Neural progenitor cell (in vitro differentiated cells): Measurements from ENCODE around the gene SLC48A1. TPM values are rescaled to one million over a fixed set of nuclear protein-coding genes. Genes with fewer than 3 reads are reported as not detected.

Experiments
- DNase-seq: peaks from one replicate; pipeline ENCODE4 v3.0.0-alpha.2; 2016; ENCODE audit warnings: low spot score
- H2AFZ ChIP-seq: fragments of 200-600 bp; sonication (generic); replicated peaks from 2 replicates; pipeline ENCODE4 v1.6.1; 2016; ENCODE audit warnings: antibody characterized with exemption
- H3F3A ChIP-seq: fragments of 200-600 bp; sonication (generic); 2 replicates; pipeline ENCODE4 v1.6.1; 2016; ENCODE audit warnings: antibody characterized with exemption, low read depth
- H3K27ac ChIP-seq: fragments of 200-600 bp; sonication (generic); 2 replicates; pipeline ENCODE4 v1.5.1; 2016; ENCODE audit warnings: mild to moderate bottlenecking
- H3K27me3 ChIP-seq: fragments of 200-600 bp; sonication (generic); 2 replicates; pipeline ENCODE4 v1.6.1; 2016; ENCODE audit warnings: mild to moderate bottlenecking, moderate library complexity
- H3K36me3 ChIP-seq: fragments of 200-600 bp; sonication (generic); 2 replicates; pipeline ENCODE4 v1.5.1; 2016
- H3K4me1 ChIP-seq: fragments of 200-600 bp; sonication (generic); 2 replicates; pipeline ENCODE4 v1.6.1; 2016; ENCODE audit warnings: mixed run types
- H3K4me2 ChIP-seq: fragments of 200-600 bp; sonication (generic); 2 replicates; pipeline ENCODE4 v1.6.1; 2016
- H3K4me3 ChIP-seq: fragments of 200-600 bp; sonication (generic); 2 replicates; pipeline ENCODE4 v1.5.1; 2016
- H3K79me2 ChIP-seq: fragments of 200-600 bp; sonication (generic); 2 replicates; pipeline ENCODE4 v1.6.1; 2016; ENCODE audit warnings: low read depth
- H3K9ac ChIP-seq: fragments of 200-600 bp; sonication (generic); 2 replicates; pipeline ENCODE4 v1.6.1; 2016
- H3K9me3 ChIP-seq: fragments of 200-600 bp; sonication (generic); 2 replicates; pipeline ENCODE4 v1.5.1; 2016; ENCODE audit warnings: low read depth
- H4K20me1 ChIP-seq: fragments of 200-600 bp; sonication (generic); 2 replicates; pipeline ENCODE4 v1.6.1; 2016; ENCODE audit warnings: low read depth
- H3K27ac Mint-ChIP-seq: 3 replicates; pipeline ENCODE4 v1.8.0; 2021; ENCODE audit warnings: mixed read lengths
- H3K27me3 Mint-ChIP-seq: 2 replicates; pipeline ENCODE4 v1.8.0; 2022; ENCODE audit warnings: low read depth, mild to moderate bottlenecking, inconsistent platforms, moderate library complexity, mixed read lengths; ENCODE audit not compliant: insufficient read depth
- H3K36me3 Mint-ChIP-seq: 3 replicates; pipeline ENCODE4 v1.8.0; 2021; ENCODE audit warnings: mixed read lengths
- H3K4me1 Mint-ChIP-seq: 3 replicates; pipeline ENCODE4 v1.8.0; 2021; ENCODE audit warnings: mixed read lengths
- H3K4me3 Mint-ChIP-seq: 3 replicates; pipeline ENCODE4 v1.8.0; 2021; ENCODE audit warnings: mild to moderate bottlenecking, moderate library complexity, mixed read lengths
- H3K9me3 Mint-ChIP-seq: 3 replicates; pipeline ENCODE4 v1.8.0; 2020; ENCODE audit warnings: mixed read lengths
- EZH2 ChIP-seq: fragments of 200-600 bp; sonication (generic); IDR thresholded peaks from 2 replicates; pipeline ENCODE4 v1.6.1; 2017; ENCODE audit warnings: antibody characterized with exemption, mild to moderate bottlenecking, moderate library complexity
- EZH2phosphoT487 ChIP-seq: fragments of 200-600 bp; sonication (generic); IDR thresholded peaks from 2 replicates; pipeline ENCODE4 v1.6.1; 2017; ENCODE audit warnings: antibody characterized with exemption
- total RNA-seq: library from RNA; depleted of rRNA; stranded (reverse); fragments of >200 nt; gene quantifications from 2 replicates; pipeline ENCODE4 v1.2.3, GENCODE V29; 2015; ENCODE audit warnings: low replicate concordance
- TF ChIP-seq, protein P1 (sequence below): fragments of 200-600 bp; sonication (generic); IDR thresholded peaks from 2 replicates; pipeline ENCODE4 v1.5.1; 2017; ENCODE audit warnings: antibody characterized with exemption, mild to moderate bottlenecking

SLC48A1 gene
- total RNA-seq, 1 donor from 2014 or later: 8.3 TPM

DNA sequence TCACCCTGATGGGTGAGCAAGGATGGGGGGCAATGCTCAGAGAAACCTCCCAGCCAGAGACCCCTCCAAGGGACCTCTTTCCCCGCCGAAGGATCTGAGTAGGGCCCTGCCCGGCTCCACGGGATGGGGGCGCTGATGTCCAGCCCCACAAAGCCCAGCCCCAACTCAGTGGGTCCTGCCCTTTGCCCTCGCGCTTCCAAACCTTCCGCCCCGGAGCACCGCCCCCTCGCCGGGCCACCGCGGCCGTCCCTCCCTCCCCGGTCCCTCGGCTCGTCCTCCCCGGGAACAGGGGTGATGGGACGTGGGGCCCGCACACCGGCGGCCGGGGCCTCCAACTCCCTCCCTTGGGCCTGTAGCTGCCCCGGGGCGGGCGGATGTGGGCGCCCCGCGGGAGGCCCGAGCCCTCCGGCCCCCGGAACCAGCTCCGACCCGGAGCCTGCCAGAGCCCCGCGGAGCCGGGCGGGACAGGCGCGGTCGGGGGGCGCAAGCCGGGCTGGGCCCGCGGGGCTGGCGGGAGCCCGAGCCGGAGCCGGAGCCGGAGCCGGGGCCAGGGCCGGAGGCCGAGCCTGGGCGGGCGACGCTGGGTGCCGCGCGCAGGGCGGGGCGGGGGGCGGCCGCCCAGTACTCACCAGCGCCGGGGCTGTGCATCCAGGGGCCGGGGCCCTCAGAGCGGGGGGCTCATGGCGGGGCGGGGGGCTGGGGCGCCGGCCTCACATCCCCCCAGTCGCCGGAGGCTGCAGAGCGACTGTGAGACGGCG is 46.3 kb downstream of the SLC48A1 start:
- Histone ChIP-seq H3F3A (peaks cover 37% of the 10 kb centered on the region), H3K79me2 (peaks cover 46% of the 10 kb centered on the region), H3K4me2 (peak overlapping the region; percentile 98), H3K27ac (no peak overlapping the region), H3K9ac (no peak overlapping the region), H3K36me3 (no peaks in the 10 kb centered on the region), H3K4me3 (peak overlapping the region; percentile 84), H2AFZ (no peak overlapping the region), H3K4me1 (peaks cover 36% of the 10 kb centered on the region), H3K9me3 (no peaks in the 10 kb centered on the region), H4K20me1 (peaks cover 5% of the 10 kb centered on the region), H3K27me3 (peaks cover 22% of the 10 kb centered on the region)
- TF ChIP-seq, protein P1, sequence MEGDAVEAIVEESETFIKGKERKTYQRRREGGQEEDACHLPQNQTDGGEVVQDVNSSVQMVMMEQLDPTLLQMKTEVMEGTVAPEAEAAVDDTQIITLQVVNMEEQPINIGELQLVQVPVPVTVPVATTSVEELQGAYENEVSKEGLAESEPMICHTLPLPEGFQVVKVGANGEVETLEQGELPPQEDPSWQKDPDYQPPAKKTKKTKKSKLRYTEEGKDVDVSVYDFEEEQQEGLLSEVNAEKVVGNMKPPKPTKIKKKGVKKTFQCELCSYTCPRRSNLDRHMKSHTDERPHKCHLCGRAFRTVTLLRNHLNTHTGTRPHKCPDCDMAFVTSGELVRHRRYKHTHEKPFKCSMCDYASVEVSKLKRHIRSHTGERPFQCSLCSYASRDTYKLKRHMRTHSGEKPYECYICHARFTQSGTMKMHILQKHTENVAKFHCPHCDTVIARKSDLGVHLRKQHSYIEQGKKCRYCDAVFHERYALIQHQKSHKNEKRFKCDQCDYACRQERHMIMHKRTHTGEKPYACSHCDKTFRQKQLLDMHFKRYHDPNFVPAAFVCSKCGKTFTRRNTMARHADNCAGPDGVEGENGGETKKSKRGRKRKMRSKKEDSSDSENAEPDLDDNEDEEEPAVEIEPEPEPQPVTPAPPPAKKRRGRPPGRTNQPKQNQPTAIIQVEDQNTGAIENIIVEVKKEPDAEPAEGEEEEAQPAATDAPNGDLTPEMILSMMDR: peak; percentile 56
- no peak for TF ChIP-seq EZH2
- Mint-ChIP-seq H3K9me3 (no peaks in the 10 kb centered on the region), H3K27ac (no peak overlapping the region), H3K36me3 (peaks cover 4% of the 10 kb centered on the region), H3K4me3 (peak overlapping the region; percentile 87), H3K4me1 (peaks cover 73% of the 10 kb centered on the region), H3K27me3 (peaks cover 19% of the 10 kb centered on the region)
- peak; percentile 85 for DNase-seq

DNA sequence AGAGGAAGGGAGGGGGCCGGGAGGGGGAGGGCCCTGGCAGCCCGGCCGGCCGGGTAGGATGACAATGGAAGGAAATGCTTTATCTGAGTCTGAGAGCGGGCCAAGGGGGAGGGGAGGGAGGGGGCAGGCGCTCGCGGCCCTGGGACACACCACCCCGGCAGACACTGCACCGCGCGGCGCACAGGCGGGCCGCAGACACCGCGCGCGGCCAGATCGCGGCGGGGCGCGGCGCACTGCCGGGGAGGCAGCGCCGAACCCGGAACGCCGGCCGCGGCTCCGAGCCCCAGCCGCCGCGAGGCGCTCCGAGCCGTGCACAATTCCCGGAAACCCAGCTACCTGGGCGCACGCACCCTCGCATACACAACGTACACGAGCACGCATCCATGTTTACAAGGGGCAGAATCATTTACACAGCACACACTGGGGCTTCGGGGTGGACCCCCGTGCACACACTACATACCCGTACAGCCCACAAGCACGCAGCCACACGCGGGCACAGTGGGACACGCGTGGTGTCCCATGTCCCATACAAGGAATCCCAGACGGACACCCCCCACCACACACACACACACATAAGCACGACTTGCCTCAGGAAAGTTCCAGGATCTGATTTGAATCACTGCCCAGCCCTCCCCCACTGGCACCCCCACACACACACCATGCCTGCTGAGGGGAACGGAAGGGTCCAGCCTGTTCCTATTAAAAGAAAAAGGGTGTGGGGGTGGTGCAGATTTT is 47.0 kb downstream of the SLC48A1 start, which contains the start of gene HDAC7:
Gene HDAC7 (minus strand): TSS at position 8 of the 735 bp plus-strand sequence. CDS start 118 bp downstream, outside the sequence.
- Histone ChIP-seq H3F3A (peaks cover 37% of the 10 kb centered on the region), H3K4me1 (peaks cover 36% of the 10 kb centered on the region), H3K27me3 (peaks cover 22% of the 10 kb centered on the region), H3K79me2 (peaks cover 42% of the 10 kb centered on the region), H3K9ac (no peak within 1 kb of the TSS), H3K4me2 (peak within 1 kb of the TSS; percentile 98), H3K9me3 (no peaks in the 10 kb centered on the region), H2AFZ (no peak within 1 kb of the TSS), H4K20me1 (peaks cover 5% of the 10 kb centered on the region), H3K36me3 (no peaks in the 10 kb centered on the region), H3K27ac (no peak within 1 kb of the TSS), H3K4me3 (peak within 1 kb of the TSS; percentile 84)
- Mint-ChIP-seq H3K27me3 (peaks cover 16% of the 10 kb centered on the region), H3K9me3 (no peaks in the 10 kb centered on the region), H3K36me3 (peaks cover under 1% of the 10 kb centered on the region), H3K4me1 (peaks cover 72% of the 10 kb centered on the region), H3K27ac (peak within 1 kb of the TSS; percentile 100), H3K4me3 (peak within 1 kb of the TSS; percentile 96)
- TF ChIP-seq EZH2 (no peak), EZH2phosphoT487 (no peak)
- TF ChIP-seq, protein P1: no peak
- DNase-seq: peak; percentile 86

GRCh38 chr12:47820631-47821345 is 47.8 kb downstream of the SLC48A1 start:
- Mint-ChIP-seq H3K36me3 (no peaks in the 10 kb centered on the region), H3K4me3 (peak overlapping the region; percentile 96), H3K27ac (peak overlapping the region; percentile 100), H3K4me1 (peaks cover 77% of the 10 kb centered on the region), H3K9me3 (no peaks in the 10 kb centered on the region), H3K27me3 (peaks cover 20% of the 10 kb centered on the region)
- Histone ChIP-seq H2AFZ (no peak overlapping the region), H3K36me3 (no peaks in the 10 kb centered on the region), H3K79me2 (peaks cover 35% of the 10 kb centered on the region), H3K9ac (no peak overlapping the region), H3K27me3 (peaks cover 22% of the 10 kb centered on the region), H3K4me2 (peak overlapping the region; percentile 98), H4K20me1 (peaks cover 5% of the 10 kb centered on the region), H3F3A (peaks cover 37% of the 10 kb centered on the region), H3K4me3 (peak overlapping the region; percentile 84), H3K9me3 (no peaks in the 10 kb centered on the region), H3K4me1 (peaks cover 36% of the 10 kb centered on the region), H3K27ac (no peak overlapping the region)
- DNase-seq: peak; percentile 94
- TF ChIP-seq EZH2: no peak
- TF ChIP-seq, protein P1: no peak
- TF ChIP-seq EZH2phosphoT487: no peak
